Measurements from ENCODE around the gene PRKAR2B. TPM values are rescaled to one million over a fixed set of nuclear protein-coding genes. Genes with fewer than 3 reads are reported as not detected.

PRKAR2B gene
- total RNA-seq, 2 experiments from 2014 or later = 0.97 to 1.2 TPM

DNA sequence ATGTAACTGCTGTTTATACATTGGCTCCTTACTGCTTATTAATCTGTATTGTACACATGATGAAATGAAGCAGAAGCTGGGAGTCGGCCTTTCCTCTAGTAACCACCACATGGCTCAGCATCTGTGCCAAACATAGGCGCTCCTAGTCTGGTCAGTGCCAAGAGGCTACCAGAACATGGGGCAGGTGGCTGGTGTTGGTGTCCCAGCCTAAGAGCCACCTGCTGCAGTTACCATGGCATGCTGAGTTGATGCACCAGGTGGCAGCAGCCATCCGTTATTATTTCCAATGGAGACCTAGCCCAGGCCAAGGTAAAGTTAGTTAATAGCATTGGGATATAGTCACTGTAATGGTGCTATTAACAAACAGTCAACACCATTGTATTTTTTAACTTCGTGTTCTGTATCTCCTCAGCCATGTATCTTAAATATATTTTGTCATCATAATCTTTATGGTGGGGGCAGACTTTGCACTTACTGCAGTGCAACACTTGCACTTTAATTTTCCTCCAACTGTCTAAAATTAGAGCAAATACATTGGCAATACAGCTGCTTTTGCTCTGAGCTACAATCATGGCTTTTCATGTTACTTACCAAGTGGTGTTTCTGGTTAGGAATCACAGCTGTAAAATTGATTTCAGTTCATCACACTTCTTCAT lies 157.4 kb downstream of the PRKAR2B start:
- POLR2A ChIA-PET = no interaction called here
- CTCF ChIA-PET = no interaction called here

DNA sequence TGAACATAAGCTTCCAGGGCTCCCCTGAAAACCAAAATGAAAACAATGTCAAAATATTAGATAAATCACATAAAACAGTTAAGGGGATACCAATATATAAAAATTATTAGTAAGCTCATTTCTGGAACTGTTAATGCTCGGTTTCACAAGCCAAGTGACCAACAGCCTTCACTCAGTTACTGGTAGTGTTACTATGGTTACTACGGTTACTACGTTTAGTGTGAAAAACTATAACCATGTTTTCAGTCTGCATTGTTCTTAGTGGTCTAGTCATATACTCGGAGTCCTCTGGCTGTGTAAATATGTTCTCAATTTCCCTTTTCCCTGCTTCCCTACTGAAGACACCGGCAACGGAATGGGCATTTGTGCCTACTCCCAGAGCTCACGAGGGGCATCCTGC lies 159.1 kb downstream of the PRKAR2B start:
- POLR2A ChIA-PET = no interaction called here
- CTCF ChIA-PET = no interaction called here

GRCh38 chr7:107206136-107206535 lies 161.6 kb downstream of the PRKAR2B start:
- CTCF ChIA-PET = no interaction called here
- POLR2A ChIA-PET = no interaction called here

DNA sequence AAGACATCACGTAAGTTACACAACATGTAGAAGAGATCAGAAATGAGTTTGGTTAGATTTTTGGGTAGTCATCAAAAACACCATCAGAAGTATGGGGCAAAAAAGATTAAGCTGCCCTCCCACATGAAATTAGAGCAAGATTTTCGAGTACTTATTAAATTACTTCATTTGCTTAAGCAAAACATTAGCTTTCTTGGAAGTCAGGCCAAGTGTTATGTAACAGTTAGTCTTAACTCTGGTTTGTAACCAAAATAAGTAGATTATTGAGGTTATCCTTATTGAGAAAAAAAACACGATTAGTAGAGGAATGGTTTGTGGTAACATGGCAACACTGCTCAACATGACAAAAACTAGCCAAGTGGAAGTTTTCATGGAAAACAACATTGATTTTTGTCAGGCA lies 162.2 kb downstream of the PRKAR2B start:
- POLR2A ChIA-PET = no interaction called here
- CTCF ChIA-PET = no interaction called here

DNA sequence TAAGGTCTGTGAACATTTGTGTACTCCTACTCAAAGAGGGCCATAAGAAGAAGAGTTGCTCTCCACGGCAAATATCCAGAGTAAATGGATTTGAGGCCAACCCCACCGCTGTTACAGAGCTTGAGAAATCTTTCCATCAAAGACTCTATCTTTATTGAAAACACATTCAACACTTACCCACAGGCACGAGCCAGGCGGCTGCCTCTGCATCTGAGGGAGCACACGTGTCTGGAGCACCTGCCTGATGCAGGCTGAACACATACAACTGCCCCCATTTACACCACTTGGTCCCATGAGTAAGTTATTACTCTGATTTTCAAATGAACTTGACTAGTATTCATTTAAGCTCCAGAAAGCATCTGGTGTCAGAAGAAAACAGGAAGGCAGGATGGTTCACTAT lies 163.0 kb downstream of the PRKAR2B start:
- ChIA-PET POLR2A (no interaction called here), CTCF (interaction anchor here (0.5 kb wide), 1 partner anchor 267 kb away, joined by 3 read pairs; no protein-coding TSS in a partner anchor)

DNA sequence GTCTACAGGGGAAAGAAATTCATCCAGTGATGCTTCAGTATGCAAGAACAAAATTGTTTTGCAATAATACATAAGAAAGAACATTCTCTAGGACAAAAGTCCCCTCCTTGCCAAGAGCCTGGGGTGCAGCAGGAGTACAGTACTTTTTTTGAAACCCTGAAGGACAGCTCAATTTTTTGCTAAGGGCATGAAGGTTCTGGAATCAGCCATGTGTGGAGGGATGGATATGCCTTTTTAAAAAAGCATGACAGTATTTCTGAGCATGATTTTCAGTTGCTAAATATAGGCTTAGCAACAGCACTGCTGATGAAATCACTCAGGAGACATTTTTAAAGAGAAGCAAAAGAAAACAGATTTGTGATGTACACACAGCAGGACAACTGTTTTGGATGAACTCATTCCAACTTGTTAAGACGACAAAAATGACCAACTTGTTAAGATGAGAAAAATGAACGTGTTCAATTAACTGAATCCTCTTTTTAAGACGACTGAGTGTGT lies 163.6 kb downstream of the PRKAR2B start:
- CTCF ChIA-PET = interaction anchor here (0.5 kb wide), 1 partner anchor 268 kb away, joined by 3 read pairs; no protein-coding TSS in a partner anchor

DNA sequence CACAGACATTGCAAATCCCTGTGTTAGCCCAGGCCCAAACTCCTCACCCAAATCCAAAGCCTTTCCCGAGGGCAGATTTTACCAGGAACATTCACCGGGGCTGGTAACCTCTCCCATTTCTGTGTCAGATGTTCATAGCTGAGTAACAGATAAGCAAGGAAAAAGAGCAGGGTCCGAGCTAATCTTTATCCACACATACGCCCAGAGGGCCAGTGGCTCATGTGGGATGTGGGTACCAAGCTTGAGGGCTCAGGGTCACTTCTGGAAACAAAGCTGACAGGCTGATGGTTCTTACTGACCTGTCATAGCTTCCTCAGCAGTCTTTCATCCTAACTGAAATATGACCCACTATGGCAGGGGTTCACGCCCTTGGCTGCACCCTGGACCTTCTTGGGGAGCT lies 164.1 kb downstream of the PRKAR2B start:
- CTCF ChIA-PET = no interaction called here
- POLR2A ChIA-PET = no interaction called here

More for the DNA sequence above, 163.6 kb downstream of the PRKAR2B start:
- POLR2A ChIA-PET = no interaction called here

GRCh38 chr7:107209565-107209964 lies 165.1 kb downstream of the PRKAR2B start:
- ChIA-PET POLR2A (no interaction called here), CTCF (no interaction called here)

- POLR2A ChIA-PET = no interaction called here
Measured at GRCh38 chr7:107210400-107210799, 165.9 kb downstream of the PRKAR2B start.

More at GRCh38 chr7:107210400-107210799, 165.9 kb downstream of the PRKAR2B start:
- CTCF ChIA-PET = no interaction called here

Other genes with a start within 250 kb of the PRKAR2B start
- 10 to 100 TPM; 26.6 to 26.9 TPM for gene PIK3CG, start 179.4 kb upstream of the PRKAR2B start, total RNA-seq
- gene HBP1, start 124.3 kb downstream of the PRKAR2B start, total RNA-seq = 10 to 100 TPM; 11.2 to 12.8 TPM

All from activated CD8-positive, alpha-beta memory T cell treated with anti-CD3 and anti-CD28 coated beads for 36 hours (primary cell).